CD4-positive, CD25-positive, alpha-beta regulatory T cell (primary cell): Measurements from ENCODE around the gene NPDC1. TPM values are rescaled to one million over a fixed set of nuclear protein-coding genes. Genes with fewer than 3 reads are reported as not detected.
A peak's percentile ranks its signal among the peaks of the same experiment; 100 is the strongest.

Source experiments
- ATAC-seq, 2 donors: fragments of 150-1000 bp; cut with Tn5 transposase; one replicate each; pipeline ENCODE4 v1.10.0; 2021; ENCODE audit warnings: low read depth in 2 of 2, moderate number of reproducible peaks in 2 of 2, moderate library complexity in 1 of 2
- DNase-seq, 3 donors: peaks; one replicate each; pipeline versions ENCODE4 v3.0.0 to v3.0.0-alpha.2; 2012 to 2022; ENCODE audit warnings: mixed read lengths in 1 of 3
- H3K27ac ChIP-seq: one replicate; pipeline ENCODE4 v1.7.0; 2013; ENCODE audit warnings: mild to moderate bottlenecking, low read length; ENCODE audit not compliant: insufficient read depth, poor library complexity, severe bottlenecking
- H3K27me3 ChIP-seq: one replicate; pipeline ENCODE4 v1.7.0; 2013; ENCODE audit warnings: low read length; ENCODE audit not compliant: control insufficient read depth, insufficient read depth
- H3K36me3 ChIP-seq: one replicate; pipeline ENCODE4 v1.7.0; 2013; ENCODE audit warnings: mild to moderate bottlenecking, low read length, moderate library complexity; ENCODE audit not compliant: control insufficient read depth, insufficient read depth
- H3K4me1 ChIP-seq: 2 replicates; pipeline ENCODE4 v1.7.0; 2013; ENCODE audit warnings: mild to moderate bottlenecking, low read length; ENCODE audit not compliant: insufficient read depth, control insufficient read depth, poor library complexity, severe bottlenecking
- H3K4me3 ChIP-seq: one replicate; pipeline ENCODE4 v1.7.0; 2013; ENCODE audit warnings: low read depth, mild to moderate bottlenecking, low read length, moderate library complexity
- H3K9me3 ChIP-seq, 2 experiments: 1 replicate in 1 of 2; 2 replicates in 1 of 2; pipeline ENCODE4 v1.7.0; 2013; ENCODE audit warnings: low read length in 2 of 2, mild to moderate bottlenecking in 1 of 2, moderate library complexity in 1 of 2; ENCODE audit not compliant: control insufficient read depth in 2 of 2
- H3K27ac Mint-ChIP-seq, 3 donors: one replicate each; pipeline ENCODE4 v1.8.0; 2020 to 2022; ENCODE audit warnings: mild to moderate bottlenecking in 3 of 3, mixed read lengths in 3 of 3, moderate library complexity in 2 of 3
- H3K27me3 Mint-ChIP-seq: one replicate; pipeline ENCODE4 v1.8.0; 2022; ENCODE audit warnings: mild to moderate bottlenecking, mixed read lengths
- H3K36me3 Mint-ChIP-seq: one replicate; pipeline ENCODE4 v1.8.0; 2020; ENCODE audit warnings: mixed read lengths
- H3K4me1 Mint-ChIP-seq, 4 donors: one replicate each; pipeline ENCODE4 v1.8.0; 2020 to 2022; ENCODE audit warnings: mixed read lengths in 4 of 4, mild to moderate bottlenecking in 1 of 4
- H3K4me3 Mint-ChIP-seq, 4 donors: one replicate each; pipeline ENCODE4 v1.8.0; 2020 to 2022; ENCODE audit warnings: mild to moderate bottlenecking in 4 of 4, mixed read lengths in 4 of 4, moderate library complexity in 3 of 4
- H3K9me3 Mint-ChIP-seq, 7 donors: one replicate each; pipeline ENCODE4 v1.8.0; 2020 to 2022; ENCODE audit warnings: mixed read lengths in 7 of 7, mild to moderate bottlenecking in 3 of 7, moderate library complexity in 2 of 7
- polyA plus RNA-seq, 4 donors: library from polyadenylated mRNA; unstranded; fragments of 300-500 nt; fragmentation: Illumina TruSeq; gene quantifications; one replicate each; pipeline ENCODE4 v1.2.3, GENCODE V29; 2021
- total RNA-seq: library from RNA; stranded (reverse); gene quantifications from one replicate; pipeline ENCODE4 v1.2.3, GENCODE V29; 2022

The NPDC1 gene
- total and polyA plus RNA-seq, 5 donors from 2014 or later: 4.2 to 106 (median 12.1) TPM

- peak overlapping the region; percentile 74 for H3K27ac ChIP-seq
- Mint-ChIP-seq H3K36me3 (no peaks in the 10 kb centered on the region), H3K27me3 (no peaks in the 10 kb centered on the region), H3K4me3 (peak overlapping the region; percentile 76 to 97 (median 88)), H3K4me1 (peaks cover 0 to 52% (median 23%) of the 10 kb centered on the region in 4 donors), H3K27ac (peak overlapping the region in 2 of 3 donors; percentile 62 to 76), H3K9me3 (no peaks in the 10 kb centered on the region)
- no peaks in the 10 kb centered on the region for H3K27me3 ChIP-seq
- peaks cover 68% of the 10 kb centered on the region for H3K4me1 ChIP-seq
- ATAC-seq: no peak
- peak in 1 of 3 donors; percentile 27 for DNase-seq
- no peaks in the 10 kb centered on the region for H3K36me3 ChIP-seq
- H3K4me3 ChIP-seq: peak overlapping the region; percentile 26
- H3K9me3 ChIP-seq: no peaks in the 10 kb centered on the region
Observed at GRCh38 chr9:137032858-137033257, 13.1 kb downstream of the NPDC1 start.

GRCh38 chr9:137031904-137032640 is 13.9 kb downstream of the NPDC1 start, which contains the start of gene FUT7:
TSS of gene FUT7 (minus strand) at chr9:137032088. CDS start at chr9:137031991, 97 bp downstream.
- Histone ChIP-seq H3K4me3 (peak within 1 kb of the TSS; percentile 72), H3K27ac (peak within 1 kb of the TSS; percentile 74), H3K36me3 (no peaks in the 10 kb centered on the region), H3K27me3 (no peaks in the 10 kb centered on the region), H3K9me3 (no peaks in the 10 kb centered on the region), H3K4me1 (peaks cover 74% of the 10 kb centered on the region)
- ATAC-seq (no peak), DNase-seq (peak in 1 of 3 donors; percentile 56)
- Mint-ChIP-seq H3K27ac (peak within 1 kb of the TSS; percentile 68 to 97 (median 83)), H3K9me3 (no peaks in the 10 kb centered on the region), H3K4me3 (peak within 1 kb of the TSS; percentile 89 to 97 (median 94)), H3K36me3 (no peaks in the 10 kb centered on the region), H3K27me3 (no peaks in the 10 kb centered on the region), H3K4me1 (peaks cover 0 to 55% (median 23%) of the 10 kb centered on the region in 4 donors)

- Histone ChIP-seq H3K36me3 (no peaks in the 10 kb centered on the region), H3K4me3 (peak overlapping the region; percentile 72), H3K27ac (peak overlapping the region; percentile 74), H3K27me3 (no peaks in the 10 kb centered on the region), H3K9me3 (no peaks in the 10 kb centered on the region), H3K4me1 (peaks cover 85% of the 10 kb centered on the region)
- Mint-ChIP-seq H3K4me3 (peak overlapping the region; percentile 88 to 97 (median 92)), H3K27me3 (no peaks in the 10 kb centered on the region), H3K9me3 (no peaks in the 10 kb centered on the region), H3K27ac (peak overlapping the region; percentile 41 to 76 (median 55)), H3K36me3 (no peaks in the 10 kb centered on the region), H3K4me1 (peaks cover 0 to 62% (median 26%) of the 10 kb centered on the region in 4 donors)
- DNase-seq: peak in 1 of 3 donors; percentile 77
- ATAC-seq: no peak
Observed at GRCh38 chr9:137030538-137031527, 15.1 kb downstream of the NPDC1 start.

- no peaks in the 10 kb centered on the region for H3K36me3 ChIP-seq
- peak overlapping the region; percentile 72 for H3K4me3 ChIP-seq
- H3K4me1 ChIP-seq: peaks cover 82% of the 10 kb centered on the region
- peak in 1 of 3 donors; percentile 32 for DNase-seq
- H3K4me1 Mint-ChIP-seq: peaks cover 0 to 58% (median 24%) of the 10 kb centered on the region in 4 donors
- no peak for ATAC-seq
- no peaks in the 10 kb centered on the region for H3K36me3 Mint-ChIP-seq
- H3K27ac Mint-ChIP-seq: peak overlapping the region in 2 of 3 donors; percentile 68 to 76
- H3K9me3 Mint-ChIP-seq: no peaks in the 10 kb centered on the region
- H3K27me3 Mint-ChIP-seq: no peaks in the 10 kb centered on the region
- no peaks in the 10 kb centered on the region for H3K27me3 ChIP-seq
- peak overlapping the region; percentile 74 for H3K27ac ChIP-seq
- peak overlapping the region; percentile 88 to 97 (median 92) for H3K4me3 Mint-ChIP-seq
- H3K9me3 ChIP-seq: no peaks in the 10 kb centered on the region
Observed at GRCh38 chr9:137030006-137030405, 16.0 kb downstream of the NPDC1 start.

DNA sequence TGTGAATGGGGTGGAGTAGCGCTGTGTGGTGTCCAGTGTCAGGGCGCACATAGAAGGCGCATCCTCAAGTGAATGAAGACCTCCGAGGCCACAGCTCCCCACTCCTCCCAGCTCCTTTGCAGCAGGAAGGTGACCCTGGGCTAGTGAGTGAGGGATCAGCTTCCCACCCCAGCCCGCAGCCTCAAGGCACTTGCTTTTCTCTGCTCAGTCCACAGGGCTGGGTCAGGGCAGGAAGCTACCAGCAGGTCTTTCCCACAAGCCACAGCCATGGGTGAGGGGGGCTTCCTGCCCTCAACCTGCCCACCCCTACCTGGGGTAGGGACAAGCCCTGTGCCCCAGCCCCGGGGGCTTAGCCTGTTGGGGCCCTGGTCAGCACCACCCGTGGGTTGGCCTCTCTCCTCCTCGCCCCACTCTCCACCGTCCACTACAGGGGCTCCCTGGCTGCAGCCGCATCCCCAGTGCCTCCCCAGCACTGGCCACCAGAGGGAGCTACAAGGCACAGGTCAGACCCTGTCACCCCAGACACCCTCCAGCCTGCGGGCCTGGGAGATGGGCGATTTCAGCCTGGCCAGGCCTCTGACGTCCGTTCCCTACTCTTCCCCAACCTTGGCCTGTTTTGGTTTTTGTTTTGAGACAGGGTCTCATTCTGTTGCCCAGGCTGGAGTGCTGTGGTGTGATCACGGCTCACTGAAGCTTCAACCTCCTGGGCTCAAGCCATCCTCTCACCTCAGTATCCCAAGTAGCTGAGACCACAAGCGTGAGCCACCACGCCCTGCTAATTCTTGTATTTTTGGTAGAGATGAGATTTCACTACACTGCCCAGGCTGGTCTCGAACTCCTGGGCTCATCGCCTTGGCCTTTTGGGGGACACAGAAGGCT is 16.7 kb downstream of the NPDC1 start:
- Mint-ChIP-seq H3K27me3 (no peaks in the 10 kb centered on the region), H3K27ac (peak overlapping the region in 2 of 3 donors; percentile 68 to 76), H3K36me3 (no peaks in the 10 kb centered on the region), H3K4me3 (peak overlapping the region; percentile 88 to 97 (median 92)), H3K9me3 (no peaks in the 10 kb centered on the region), H3K4me1 (peaks cover 0 to 53% (median 20%) of the 10 kb centered on the region in 4 donors)
- H3K36me3 ChIP-seq: no peaks in the 10 kb centered on the region
- no peaks in the 10 kb centered on the region for H3K9me3 ChIP-seq
- DNase-seq (peak; percentile 60 to 71 (median 62)), ATAC-seq (peak; percentile 14 to 18)
- peaks cover 74% of the 10 kb centered on the region for H3K4me1 ChIP-seq
- no peaks in the 10 kb centered on the region for H3K27me3 ChIP-seq
- peak overlapping the region; percentile 74 for H3K27ac ChIP-seq
- peak overlapping the region; percentile 72 for H3K4me3 ChIP-seq

DNA sequence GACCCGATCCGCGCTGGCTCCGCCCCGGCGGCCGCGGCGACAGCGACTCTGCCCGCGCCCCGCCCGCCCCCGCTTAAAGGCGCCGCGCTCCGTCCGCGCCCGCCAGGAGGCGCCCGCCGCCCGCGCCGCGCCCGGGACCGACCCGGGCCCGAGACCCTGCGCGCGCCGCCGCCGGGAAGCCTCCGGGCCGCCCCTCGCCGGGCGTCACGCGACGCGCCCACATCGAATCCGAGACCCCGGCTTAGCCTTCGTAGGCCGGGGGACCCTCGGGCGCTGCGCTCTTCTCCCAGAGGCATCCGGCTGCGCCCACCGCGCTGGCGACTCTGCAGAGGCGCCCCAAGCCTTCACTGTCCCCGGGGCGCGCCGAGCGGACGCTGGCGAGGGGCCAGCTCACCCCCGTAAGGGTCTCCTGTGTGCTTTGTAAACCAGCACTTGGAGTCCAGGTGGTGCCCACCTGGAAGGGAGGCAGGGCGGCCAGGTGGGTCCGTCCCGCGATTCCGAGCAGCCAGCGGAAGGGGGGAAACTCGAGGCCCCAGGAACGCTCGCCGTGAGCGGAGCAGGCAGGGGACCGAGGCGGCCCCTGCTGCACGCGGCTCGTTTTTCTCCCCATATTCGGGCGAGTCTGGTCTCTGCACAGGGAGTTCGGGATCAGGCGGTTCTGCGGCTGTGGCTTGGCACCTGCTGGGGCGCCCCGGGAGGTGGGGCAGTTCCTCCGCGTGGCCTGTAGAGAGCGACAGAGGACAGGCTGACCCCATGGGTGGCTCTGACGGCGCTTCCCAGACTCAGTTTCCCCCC is 17.5 kb downstream of the NPDC1 start:
- Mint-ChIP-seq H3K27me3 (no peaks in the 10 kb centered on the region), H3K27ac (peak overlapping the region in 1 of 3 donors; percentile 25), H3K4me1 (peaks cover 0 to 49% (median 18%) of the 10 kb centered on the region in 4 donors), H3K9me3 (no peaks in the 10 kb centered on the region), H3K4me3 (peak overlapping the region; percentile 88 to 97 (median 92)), H3K36me3 (no peaks in the 10 kb centered on the region)
- peak; percentile 63 to 75 (median 70) for DNase-seq
- H3K9me3 ChIP-seq: no peaks in the 10 kb centered on the region
- H3K4me3 ChIP-seq: peak overlapping the region; percentile 72
- no peaks in the 10 kb centered on the region for H3K27me3 ChIP-seq
- H3K36me3 ChIP-seq: no peaks in the 10 kb centered on the region
- peak overlapping the region; percentile 74 for H3K27ac ChIP-seq
- H3K4me1 ChIP-seq: peaks cover 69% of the 10 kb centered on the region
- peak; percentile 64 to 70 for ATAC-seq
